GDM1 (cell line): ENCODE data around the gene MS4A14.
"Not testable (repeated sequence)": the region's sequence is repeated elsewhere in the genome, so short reads cannot be mapped to it uniquely, and the experiment has no call there.

ENCODE experiments used
- DNase-seq: peaks from one replicate; lab custom pipeline; 2025; lab: John Stamatoyannopoulos, UW

The MS4A14 gene

GRCh38 chr11:60390419-60390818 is 5.8 kb upstream of the MS4A14 start:
- DNase-seq = no peak

GRCh38 chr11:60392361-60392760 is 3.9 kb upstream of the MS4A14 start:
- DNase-seq = no peak

GRCh38 chr11:60393016-60393415 is 3.2 kb upstream of the MS4A14 start:
- DNase-seq = no peak

GRCh38 chr11:60394666-60395380 is 1.4 kb upstream of the MS4A14 start:
- DNase-seq = no peak

- peak; percentile 44 for DNase-seq
Measured at GRCh38 chr11:60396799-60397198, 540 bp downstream of the MS4A14 start.

- DNase-seq = no peak
Measured at GRCh38 chr11:60420015-60420414, 23.8 kb downstream of the MS4A14 start.

- no peak for DNase-seq
Measured at GRCh38 chr11:60422609-60423008, 26.4 kb downstream of the MS4A14 start.

- DNase-seq = no peak
Measured at GRCh38 chr11:60428517-60428916, 32.3 kb downstream of the MS4A14 start.

GRCh38 chr11:60429272-60429671 is 33.0 kb downstream of the MS4A14 start, which contains the start of gene MS4A5:
Gene MS4A5, plus strand, starts transcription at chr11:60429572. Its CDS starts 103 bp downstream, at chr11:60429675.
- DNase-seq = no peak

GRCh38 chr11:60431251-60431650 is 35.0 kb downstream of the MS4A14 start:
- DNase-seq = no peak

GRCh38 chr11:60433401-60433800 is 37.1 kb downstream of the MS4A14 start:
- no peak for DNase-seq

GRCh38 chr11:60447070-60447469 is 50.8 kb downstream of the MS4A14 start:
- DNase-seq = no peak

GRCh38 chr11:60447846-60448245 is 51.6 kb downstream of the MS4A14 start:
- no peak for DNase-seq

GRCh38 chr11:60451185-60451584 is 54.9 kb downstream of the MS4A14 start:
- DNase-seq = not testable (repeated sequence)

- DNase-seq = no peak
Measured at GRCh38 chr11:60454212-60454611, 58.0 kb downstream of the MS4A14 start.

GRCh38 chr11:60455531-60456042 is 59.3 kb downstream of the MS4A14 start, which contains the start of gene MS4A1:
Gene MS4A1, plus strand, starts transcription at chr11:60455847. Its CDS starts 6,528 bp downstream, at chr11:60462375.
- no peak for DNase-seq

- no peak for DNase-seq
Measured at GRCh38 chr11:60457576-60457975, 61.3 kb downstream of the MS4A14 start.

GRCh38 chr11:60459345-60459744 is 63.1 kb downstream of the MS4A14 start:
- DNase-seq = no peak
